WTC11 (cell line): ENCODE data around the gene UPP1.

Experiments
- ATF2 ChIP-seq: sonication (generic); formaldehyde crosslinking; IDR thresholded peaks from 2 replicates; pipeline ENCODE4 v1.8.1; 2022; ENCODE audit warnings: low read depth, missing genetic modification reagents, borderline replicate concordance
- CREB1 ChIP-seq: sonication (generic); formaldehyde crosslinking; IDR thresholded peaks from 2 replicates; pipeline ENCODE4 v1.8.0; 2023; ENCODE audit warnings: mild to moderate bottlenecking, missing genetic modification reagents
- CTCF ChIP-seq: fragments of 200-600 bp; IDR thresholded peaks from 2 replicates; pipeline ENCODE4 v1.8.0; 2022; ENCODE audit warnings: antibody characterized with exemption
- E2F1 ChIP-seq: sonication (generic); formaldehyde crosslinking; IDR thresholded peaks from 2 replicates; pipeline ENCODE4 v1.8.0; 2022; ENCODE audit warnings: mild to moderate bottlenecking, missing genetic modification reagents
- EMX1 ChIP-seq: fragments of 250-450 bp; sonication (Bioruptor Pico); IDR thresholded peaks from 2 replicates; pipeline ENCODE4 v1.8.0; 2021; ENCODE audit warnings: mild to moderate bottlenecking
- JUN ChIP-seq: sonication (generic); formaldehyde crosslinking; IDR thresholded peaks from 2 replicates; pipeline ENCODE4 v1.8.0; 2023; ENCODE audit warnings: mild to moderate bottlenecking, missing genetic modification reagents
- NR2C2 ChIP-seq: sonication (generic); formaldehyde crosslinking; IDR thresholded peaks from 2 replicates; pipeline ENCODE4 v1.8.0; 2022; ENCODE audit warnings: mild to moderate bottlenecking, missing genetic modification reagents
- PREB ChIP-seq: sonication (generic); formaldehyde crosslinking; IDR thresholded peaks from 2 replicates; pipeline ENCODE4 v1.8.1; 2022; ENCODE audit warnings: mild to moderate bottlenecking, missing genetic modification reagents, moderate library complexity, borderline replicate concordance
- SMAD3 ChIP-seq: sonication (generic); formaldehyde crosslinking; IDR thresholded peaks from 2 replicates; pipeline ENCODE4 v1.8.0; 2022; ENCODE audit warnings: missing genetic modification reagents, mild to moderate bottlenecking, borderline replicate concordance
- TEAD1 ChIP-seq: sonication (generic); formaldehyde crosslinking; IDR thresholded peaks from 2 replicates; pipeline ENCODE4 v1.8.0; 2022; ENCODE audit warnings: mild to moderate bottlenecking, missing genetic modification reagents
- ZBTB21 ChIP-seq: sonication (generic); formaldehyde crosslinking; IDR thresholded peaks from 2 replicates; pipeline ENCODE4 v1.8.1; 2023; ENCODE audit warnings: mild to moderate bottlenecking, missing genetic modification reagents, borderline replicate concordance
- ZNF219 ChIP-seq: sonication (generic); formaldehyde crosslinking; IDR thresholded peaks from 2 replicates; pipeline ENCODE4 v1.8.0; 2023; ENCODE audit warnings: missing genetic modification reagents, mild to moderate bottlenecking, borderline replicate concordance
- ZNF232 ChIP-seq: sonication (generic); formaldehyde crosslinking; IDR thresholded peaks from 2 replicates; pipeline ENCODE4 v1.8.0; 2022; ENCODE audit warnings: mild to moderate bottlenecking, missing genetic modification reagents
- ZNF317 ChIP-seq: sonication (generic); formaldehyde crosslinking; IDR thresholded peaks from 2 replicates; pipeline ENCODE4 v1.8.1; 2023; ENCODE audit warnings: low read depth, mild to moderate bottlenecking, moderate library complexity, missing genetic modification reagents, borderline replicate concordance

- TF ChIP-seq CTCF (no peak), JUN (no peak), ZNF219 (no peak), PREB (no peak), CREB1 (CRISPR knock-in tag) (no peak), ZNF317 (CRISPR knock-in tag) (no peak), ZBTB21 (CRISPR knock-in tag) (no peak), ZNF232 (CRISPR knock-in tag) (no peak), TEAD1 (CRISPR knock-in tag) (no peak), ATF2 (CRISPR knock-in tag) (no peak), SMAD3 (CRISPR knock-in tag) (no peak), NR2C2 (CRISPR knock-in tag) (no peak), EMX1 (no peak), E2F1 (CRISPR knock-in tag) (no peak)
Measured at GRCh38 chr7:48113275-48113674, 24.2 kb downstream of the UPP1 start.
